IMR-90 (cell line): ENCODE results near the gene LPGAT1. TPM values are rescaled to one million over a fixed set of nuclear protein-coding genes. Genes with fewer than 3 reads are reported as not detected.

Experiments
- ATAC-seq: fragments of 200-7000 bp; cut with Tn5 transposase; 2 replicates; pipeline ENCODE4 v1.9.1; 2020; ENCODE audit warnings: low read depth, mild to moderate bottlenecking, moderate library complexity
- BruUV-seq: library from RNA; stranded (reverse); fragments of 400-500 nt; replicated peaks from 2 replicates; lab custom pipeline; 2021; lab: Mats Ljungman, UMichigan
- CTCF ChIA-PET: fragments of 300-600 bp; formaldehyde crosslinking; extraction: SDS; loops from one replicate; lab custom pipeline; 2021; ENCODE audit warnings: antibody characterized with exemption; lab: Yijun Ruan, JAX
- POLR2A ChIA-PET: fragments of 300-600 bp; sonication (Branson Sonifier 250); formaldehyde crosslinking; loops from one replicate; lab custom pipeline; 2022; ENCODE audit warnings: antibody characterized with exemption; ENCODE audit not compliant: unreplicated experiment; lab: Charles Lee
- DNase-seq: peaks from one replicate; pipeline ENCODE4 v3.0.0; 2013
- H2AFZ ChIP-seq: replicated peaks from 2 replicates; pipeline ENCODE3; 2013; ENCODE audit warnings: low read length, mild to moderate bottlenecking; ENCODE audit not compliant: poor library complexity
- H2AK5ac ChIP-seq: 2 replicates; pipeline ENCODE4 v1.6.1; 2013; ENCODE audit warnings: low read depth, low read length, inconsistent platforms
- H2AK9ac ChIP-seq: replicated peaks from 2 replicates; pipeline ENCODE3; 2013; ENCODE audit warnings: mild to moderate bottlenecking, low read depth, low read length, moderate library complexity; ENCODE audit not compliant: poor library complexity
- H2BK120ac ChIP-seq: 2 replicates; pipeline ENCODE4 v1.6.1; 2013; ENCODE audit warnings: low read depth, low read length, inconsistent platforms
- H2BK15ac ChIP-seq: 3 replicates; pipeline ENCODE4 v1.6.1; 2013; ENCODE audit warnings: low read depth, low read length, inconsistent platforms
- H2BK20ac ChIP-seq: 2 replicates; pipeline ENCODE4 v1.6.1; 2013; ENCODE audit warnings: low read depth, mild to moderate bottlenecking, inconsistent platforms, low read length, moderate library complexity
- H2BK5ac ChIP-seq: 2 replicates; pipeline ENCODE4 v1.6.1; 2013; ENCODE audit warnings: mild to moderate bottlenecking, low read depth, low read length, inconsistent platforms; ENCODE audit not compliant: poor library complexity, severe bottlenecking
- H3K14ac ChIP-seq: replicated peaks from 2 replicates; pipeline ENCODE4 v1.6.1; 2013; ENCODE audit warnings: low read depth, low read length, inconsistent platforms
- H3K18ac ChIP-seq: 2 replicates; pipeline ENCODE4 v1.6.1; 2013; ENCODE audit warnings: low read depth, low read length, control low read depth
- H3K23ac ChIP-seq: 2 replicates; pipeline ENCODE4 v1.6.1; 2013; ENCODE audit warnings: low read depth, low read length, inconsistent platforms
- H3K27ac ChIP-seq: 2 replicates; pipeline ENCODE4 v1.5.1; 2013; ENCODE audit warnings: mild to moderate bottlenecking, control low read depth, low read length; ENCODE audit not compliant: insufficient read depth
- H3K27me3 ChIP-seq: 2 replicates; pipeline ENCODE4 v1.6.1; 2013; ENCODE audit warnings: low read length; ENCODE audit not compliant: control insufficient read depth, insufficient read depth
- H3K36me3 ChIP-seq: 2 replicates; pipeline ENCODE4 v1.6.1; 2013; ENCODE audit warnings: low read length, mixed read lengths; ENCODE audit not compliant: control insufficient read depth, insufficient read depth
- H3K4ac ChIP-seq: 2 replicates; pipeline ENCODE4 v1.6.1; 2013; ENCODE audit warnings: low read depth, low read length, inconsistent platforms
- H3K4me1 ChIP-seq: 2 replicates; pipeline ENCODE4 v1.6.1; 2013; ENCODE audit warnings: low read length, mixed read lengths; ENCODE audit not compliant: control insufficient read depth, insufficient read depth
- H3K4me2 ChIP-seq: 2 replicates; pipeline ENCODE4 v1.6.1; 2013; ENCODE audit warnings: low read depth, mild to moderate bottlenecking, control low read depth, low read length, moderate library complexity
- H3K4me3 ChIP-seq: 2 replicates; pipeline ENCODE4 v1.5.1; 2013; ENCODE audit warnings: low read depth, mild to moderate bottlenecking, control low read depth, low read length, moderate library complexity; ENCODE audit not compliant: insufficient read depth
- H3K56ac ChIP-seq: 2 replicates; pipeline ENCODE4 v1.6.1; 2013; ENCODE audit warnings: low read length, inconsistent platforms; ENCODE audit not compliant: insufficient read depth; ENCODE audit errors: extremely low read depth
- H3K79me1 ChIP-seq, 2 experiments: 2 replicates each; pipeline ENCODE4 v1.6.1; 2013; ENCODE audit warnings: low read length in 2 of 2, inconsistent platforms in 1 of 2, low read depth in 1 of 2
- H3K9ac ChIP-seq: 2 replicates; pipeline ENCODE4 v1.6.1; 2013; ENCODE audit warnings: low read depth, low read length, control low read depth
- H3K9me1 ChIP-seq: 2 replicates; pipeline ENCODE4 v1.6.1; 2013; ENCODE audit warnings: low read length, inconsistent platforms; ENCODE audit not compliant: insufficient read depth
- H3K9me3 ChIP-seq: 2 replicates; pipeline ENCODE4 v1.6.1; 2013; ENCODE audit warnings: low read length; ENCODE audit not compliant: control insufficient read depth, insufficient read depth
- H4K20me1 ChIP-seq: 2 replicates; pipeline ENCODE4 v1.6.1; 2013; ENCODE audit warnings: low read length, inconsistent platforms; ENCODE audit not compliant: insufficient read depth
- H4K5ac ChIP-seq: 2 replicates; pipeline ENCODE4 v1.6.1; 2013; ENCODE audit warnings: mild to moderate bottlenecking, low read depth, low read length, control low read depth
- H4K8ac ChIP-seq, 2 experiments: 2 replicates each; pipeline ENCODE4 v1.6.1; 2013; ENCODE audit warnings: low read depth in 2 of 2, low read length in 2 of 2, control low read depth in 1 of 2, inconsistent platforms in 1 of 2
- H4K91ac ChIP-seq: 2 replicates; pipeline ENCODE4 v1.6.1; 2013; ENCODE audit warnings: low read depth, low read length, inconsistent platforms; ENCODE audit not compliant: insufficient read depth
- BHLHE40 ChIP-seq: fragments of 150-350 bp; IDR thresholded peaks from 2 replicates; pipeline ENCODE4 v1.6.1; 2016; ENCODE audit warnings: mild to moderate bottlenecking, low read depth, low read length
- CEBPB ChIP-seq: IDR thresholded peaks from 2 replicates; pipeline ENCODE4 v1.6.1; 2012; ENCODE audit warnings: low read depth, low read length, improper control_type of control experiment
- CHD1 ChIP-seq: IDR thresholded peaks from 2 replicates; pipeline ENCODE4 v1.6.1; 2012; ENCODE audit warnings: low read depth, low read length, improper control_type of control experiment
- CTCF ChIP-seq: conservative IDR thresholded peaks from 2 replicates; pipeline ENCODE4 v1.5.1; 2012; ENCODE audit warnings: mild to moderate bottlenecking, low read depth, low read length, improper control_type of control experiment
- MAFK ChIP-seq: IDR thresholded peaks from 2 replicates; pipeline ENCODE4 v1.6.1; 2012; ENCODE audit warnings: low read depth, low read length, improper control_type of control experiment
- MAZ ChIP-seq: IDR thresholded peaks from 2 replicates; pipeline ENCODE4 v1.6.1; 2012; ENCODE audit warnings: low read depth, mild to moderate bottlenecking, low read length, improper control_type of control experiment, moderate library complexity, borderline replicate concordance
- MXI1 ChIP-seq: IDR thresholded peaks from 2 replicates; pipeline ENCODE4 v1.6.1; 2012; ENCODE audit warnings: low read depth, mild to moderate bottlenecking, low read length, moderate library complexity, borderline replicate concordance
- NFE2L2 ChIP-seq: fragments of 150-350 bp; IDR thresholded peaks from 2 replicates; pipeline ENCODE4 v1.6.1; 2016; ENCODE audit warnings: low read depth, mild to moderate bottlenecking, low read length
- RCOR1 ChIP-seq: IDR thresholded peaks from 2 replicates; pipeline ENCODE4 v1.6.1; 2012; ENCODE audit warnings: mild to moderate bottlenecking, low read length, improper control_type of control experiment; ENCODE audit not compliant: insufficient replicate concordance
- WGBS, 2 experiments: methylation state at CpG; one replicate each; pipeline versions ENCODE4 v1.1.5 to v1.1.7; 2013; ENCODE audit warnings: missing lambda C conversion rate in 2 of 2; ENCODE audit not compliant: insufficient read length in 1 of 2; ENCODE audit errors: extremely low coverage in 2 of 2; 5-methylcytosine and 5-hydroxymethylcytosine counted together
- dilution Hi-C: fragments of 300-500 bp; cut with HindIII; formaldehyde crosslinking; loops from one replicate; pipeline ENCODE4 v1.14.3; 2018; ENCODE audit warnings: low sequenced_read_pairs; ENCODE audit not compliant: unreplicated experiment
- in situ Hi-C: fragments of 300-500 bp; cut with MboI; formaldehyde crosslinking; loops from 3 replicates; pipeline ENCODE4 v1.14.3; 2019; ENCODE audit warnings: low sequenced_read_pairs, inconsistent platforms, mixed read lengths
- intact Hi-C: fragments of 100-400 bp; cut with micrococcal nuclease; formaldehyde crosslinking; loops from 2 replicates; pipeline ENCODE4 v1.10.0; 2022
- polyA plus RNA-seq, 3 experiments: library from polyadenylated mRNA; depleted of rRNA; stranded (reverse); fragments of >200 nt; gene quantifications; 2 replicates each; pipeline ENCODE4 v1.2.3, GENCODE V29; 2012; ENCODE audit warnings: low replicate concordance in 1 of 3
- total RNA-seq: library from RNA; depleted of rRNA; stranded (reverse); fragments of >200 nt; gene quantifications from 2 replicates; pipeline ENCODE4 v1.2.3, GENCODE V29; 2012
- TF ChIP-seq, protein P1 (sequence below): fragments of 150-350 bp; IDR thresholded peaks from 2 replicates; pipeline ENCODE4 v1.6.1; 2017; ENCODE audit warnings: mild to moderate bottlenecking, antibody characterized with exemption, low read length, low read depth

Gene LPGAT1
- total and polyA plus RNA-seq, 2 of the 4 experiments (the other 2 are of a cell fraction), result 6.7 to 13.6 TPM

DNA sequence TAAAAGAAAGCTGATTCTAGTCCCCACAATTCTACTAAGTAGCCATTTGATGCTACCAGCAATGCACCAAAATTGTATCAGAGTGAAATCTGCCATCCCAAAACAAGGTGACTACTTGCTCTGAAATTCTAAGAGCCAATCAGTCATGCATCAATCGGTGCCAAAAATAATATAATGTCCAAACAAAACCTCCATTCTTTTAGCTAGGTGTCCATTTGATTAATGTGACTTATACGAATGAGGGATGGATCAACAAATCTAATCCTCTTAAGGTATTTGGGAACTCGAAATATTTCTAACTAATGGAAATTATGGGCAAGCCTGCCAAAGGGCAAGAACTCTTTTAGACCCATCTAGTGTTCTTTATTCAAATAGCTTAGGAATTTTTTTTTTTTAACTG, 88.8 kb downstream of the LPGAT1 start:
- no peaks in the 10 kb centered on the region; the same call in none of the 2 replicates for H3K27me3 ChIP-seq
- no TSS peak for BruUV-seq
- no peak overlapping the region for H3K4me3 ChIP-seq
- ChIA-PET POLR2A (no interaction called here), CTCF (interaction anchor here (0.5 to 0.8 kb wide), 3 partner anchors 62 to 136 kb away, joined by 3 to 4 read pairs (median 4); no protein-coding TSS in a partner anchor)
- H3K4ac ChIP-seq, result no peak overlapping the region
- no peaks in the 10 kb centered on the region for H4K20me1 ChIP-seq
- H3K23ac ChIP-seq, result no peak overlapping the region
- no peaks in the 10 kb centered on the region for H3K79me1 ChIP-seq
- H4K5ac ChIP-seq, result no peak overlapping the region
- no peak overlapping the region for H2BK5ac ChIP-seq
- ATAC-seq, result no peak
- no peak overlapping the region for H4K91ac ChIP-seq
- TF ChIP-seq MAZ (no peak), CEBPB (no peak), MAFK (no peak), BHLHE40 (no peak), CTCF (no peak), MXI1 (no peak), CHD1 (no peak), NFE2L2 (no peak), RCOR1 (no peak)
- TF ChIP-seq, protein P1, sequence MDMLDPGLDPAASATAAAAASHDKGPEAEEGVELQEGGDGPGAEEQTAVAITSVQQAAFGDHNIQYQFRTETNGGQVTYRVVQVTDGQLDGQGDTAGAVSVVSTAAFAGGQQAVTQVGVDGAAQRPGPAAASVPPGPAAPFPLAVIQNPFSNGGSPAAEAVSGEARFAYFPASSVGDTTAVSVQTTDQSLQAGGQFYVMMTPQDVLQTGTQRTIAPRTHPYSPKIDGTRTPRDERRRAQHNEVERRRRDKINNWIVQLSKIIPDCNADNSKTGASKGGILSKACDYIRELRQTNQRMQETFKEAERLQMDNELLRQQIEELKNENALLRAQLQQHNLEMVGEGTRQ, result no peak
- dilution Hi-C loops (no loop called here), in situ Hi-C loops (no loop called here), intact Hi-C loops (no loop called here)
- H2BK20ac ChIP-seq, result no peak overlapping the region
- no peak overlapping the region for H3K14ac ChIP-seq
- WGBS, 2 experiments, result no CpG with 5 or more reads among the region's 3 CpGs
- H4K8ac ChIP-seq, result no peak overlapping the region
- no peaks in the 10 kb centered on the region; the same call in 1 of the 2 replicates for H3K9me1 ChIP-seq
- no peak overlapping the region for H3K4me2 ChIP-seq
- no peak overlapping the region for H3K27ac ChIP-seq
- H3K18ac ChIP-seq, result no peak overlapping the region
- no peak overlapping the region for H2AK9ac ChIP-seq
- no peak overlapping the region for H2AFZ ChIP-seq
- DNase-seq, result no peak
- no peaks in the 10 kb centered on the region for H3K36me3 ChIP-seq
- no peaks in the 10 kb centered on the region for H3K4me1 ChIP-seq
- no peak overlapping the region for H2AK5ac ChIP-seq
- H3K9ac ChIP-seq, result no peak overlapping the region
- no peaks in the 10 kb centered on the region for H3K9me3 ChIP-seq
- H3K56ac ChIP-seq, result no peak overlapping the region
- no peak overlapping the region for H2BK120ac ChIP-seq
- H2BK15ac ChIP-seq, result no peak overlapping the region
